Coronary artery (tissue), 2 donors: ENCODE data around the gene TGFB1I1.

ENCODE experiments used
- DNase-seq: peaks from one replicate; pipeline ENCODE4 v3.0.0-alpha.2; 2017; ENCODE audit warnings: low spot score
- H3K27ac ChIP-seq, 2 donors: fragments of 200-600 bp; sonication (generic); one replicate each; pipeline ENCODE4 v1.5.1; 2016 to 2019
- H3K4me3 ChIP-seq: fragments of 200-600 bp; sonication (generic); 2 replicates; pipeline ENCODE4 v1.5.1; 2016; ENCODE audit warnings: mild to moderate bottlenecking, moderate library complexity
- CTCF ChIP-seq: fragments of 200-600 bp; sonication (generic); IDR thresholded peaks from one replicate; pipeline ENCODE4 v1.5.1; 2019; ENCODE audit warnings: antibody characterized with exemption

Gene TGFB1I1

DNA sequence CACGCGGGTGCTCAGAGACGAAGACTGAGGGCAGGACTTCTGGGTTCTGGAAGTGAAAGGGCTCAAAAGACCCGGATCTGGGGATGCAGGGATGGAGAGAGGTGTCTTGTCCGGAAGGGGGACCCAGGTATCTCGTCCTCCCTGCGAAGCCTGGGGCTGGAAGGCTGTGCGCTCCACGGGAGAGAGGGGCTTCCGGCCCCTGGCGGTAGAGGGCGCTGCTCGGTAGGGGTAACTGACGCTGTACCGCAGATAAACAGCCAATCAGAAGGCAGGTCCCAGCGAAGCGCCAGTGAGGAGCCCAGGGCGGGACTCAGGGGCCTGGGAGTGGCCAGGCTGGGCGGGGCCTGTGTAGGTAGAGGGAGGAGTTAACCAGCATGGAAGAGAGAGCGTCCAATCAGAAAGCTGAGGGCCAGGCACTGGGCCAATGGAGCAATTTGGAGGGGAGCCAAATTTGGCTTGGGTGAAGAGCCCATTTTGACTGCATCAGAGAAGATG lies 804 bp downstream of the TGFB1I1 start:
- DNase-seq, result peak; percentile 97
- peak; percentile 73 for TF ChIP-seq CTCF
- H3K4me3 ChIP-seq, result peak overlapping the region; percentile 80
- H3K27ac ChIP-seq, result peak overlapping the region; percentile 78 to 97

- no peak for TF ChIP-seq CTCF
- Histone ChIP-seq H3K4me3 (peak overlapping the region; percentile 80), H3K27ac (peak overlapping the region; percentile 78 to 97)
- DNase-seq, result no peak
Measured at GRCh38 chr16:31473264-31473984, 1.5 kb downstream of the TGFB1I1 start.

GRCh38 chr16:31474173-31474714 lies 2.3 kb downstream of the TGFB1I1 start:
- Histone ChIP-seq H3K27ac (peak overlapping the region in 1 of 2 donors; percentile 52), H3K4me3 (no peak overlapping the region)
- no peak for DNase-seq
- TF ChIP-seq CTCF, result no peak

- H3K27ac ChIP-seq, result no peak overlapping the region
- no peak for TF ChIP-seq CTCF
- no peak overlapping the region for H3K4me3 ChIP-seq
- DNase-seq, result no peak
Measured at GRCh38 chr16:31474773-31475738, 3.1 kb downstream of the TGFB1I1 start.

DNA sequence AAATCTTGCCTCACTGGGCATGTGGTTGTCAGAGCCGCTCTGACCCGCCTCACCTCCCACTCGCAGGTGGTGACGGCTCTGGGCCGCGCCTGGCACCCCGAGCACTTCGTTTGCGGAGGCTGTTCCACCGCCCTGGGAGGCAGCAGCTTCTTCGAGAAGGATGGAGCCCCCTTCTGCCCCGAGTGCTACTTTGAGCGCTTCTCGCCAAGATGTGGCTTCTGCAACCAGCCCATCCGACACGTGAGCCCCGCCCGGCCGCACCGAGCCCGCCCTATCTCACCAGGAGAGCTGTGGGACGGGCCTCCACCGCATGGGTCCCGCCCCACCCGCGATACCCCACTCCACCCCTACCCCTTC lies 4.0 kb downstream of the TGFB1I1 start:
- no peak for DNase-seq
- peak overlapping the region; percentile 47 for H3K4me3 ChIP-seq
- TF ChIP-seq CTCF, result no peak
- peak overlapping the region in 1 of 2 donors; percentile 46 for H3K27ac ChIP-seq

- peak overlapping the region in 1 of 2 donors; percentile 46 for H3K27ac ChIP-seq
- no peak for TF ChIP-seq CTCF
- peak overlapping the region; percentile 47 for H3K4me3 ChIP-seq
- DNase-seq, result no peak
Measured at GRCh38 chr16:31476303-31477219, 4.6 kb downstream of the TGFB1I1 start.
